BLaER1 treated with 17β-estradiol and CSF1 and Interleukin-3, amounts not matched to agents 10 nM and 100 nM (cell line): ENCODE data around the gene NEMP1.

ENCODE experiments used
- H3K27ac ChIP-seq, 11 experiments: shearing (Covaris generic); formaldehyde crosslinking; 2 replicates each; pipeline ENCODE4 v1.8.1; 2022
- H3K27me3 ChIP-seq, 11 experiments: shearing (Covaris generic); formaldehyde crosslinking; 2 replicates each; pipeline ENCODE4 v1.8.1; 2022
- H3K36me3 ChIP-seq, 11 experiments: shearing (Covaris generic); formaldehyde crosslinking; 2 replicates each; pipeline ENCODE4 v1.8.1; 2022
- H3K4me1 ChIP-seq, 10 experiments: shearing (Covaris generic); formaldehyde crosslinking; 2 replicates each; pipeline ENCODE4 v1.8.1; 2022
- H3K4me2 ChIP-seq, 11 experiments: shearing (Covaris generic); formaldehyde crosslinking; 2 replicates each; pipeline ENCODE4 v1.8.1; 2022
- H3K4me3 ChIP-seq, 10 experiments: shearing (Covaris generic); formaldehyde crosslinking; 2 replicates each; pipeline ENCODE4 v1.8.1; 2022
- H3K9ac ChIP-seq, 11 experiments: shearing (Covaris generic); formaldehyde crosslinking; 2 replicates each; pipeline ENCODE4 v1.8.1; 2022
- H3K9me3 ChIP-seq, 11 experiments: shearing (Covaris generic); formaldehyde crosslinking; replicated peaks in 1 of 11; 2 replicates each; pipeline ENCODE4 v1.8.1; 2022
- H4K20me1 ChIP-seq, 11 experiments: shearing (Covaris generic); formaldehyde crosslinking; 2 replicates each; pipeline ENCODE4 v1.8.1; 2022
- Cebpa-rat ChIP-seq, 11 experiments: shearing (Covaris generic); IDR thresholded peaks; 2 replicates each; pipeline ENCODE4 v1.8.1; 2022

Gene NEMP1

DNA sequence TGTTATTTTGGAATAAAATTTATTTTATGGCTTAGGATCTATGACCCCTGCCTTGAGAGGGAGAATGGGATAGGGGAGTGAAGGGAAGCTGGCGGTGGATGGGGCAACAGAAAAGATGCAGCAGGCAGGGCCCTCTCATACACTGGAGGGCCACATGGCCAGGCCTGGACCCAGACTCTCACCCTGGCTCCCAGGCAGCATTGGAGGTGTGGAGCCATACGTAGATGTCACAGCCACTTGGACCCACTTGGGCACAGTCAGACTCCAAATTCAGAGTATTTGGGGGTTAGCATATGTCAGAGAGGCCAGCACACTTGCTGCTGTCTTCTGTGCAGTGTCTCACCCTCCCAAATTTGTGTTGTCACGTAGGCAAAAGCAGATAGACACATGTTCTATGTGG lies 16.8 kb upstream of the NEMP1 start:
- Histone ChIP-seq H3K4me1 (peaks cover 82 to 100% (median 95%) of the 10 kb centered on the region in 10 experiments), H3K36me3 (peaks cover 89 to 97% (median 94%) of the 10 kb centered on the region in 11 experiments), H4K20me1 (peaks cover 36 to 100% (median 91%) of the 10 kb centered on the region in 11 experiments), H3K27me3 (no peaks in the 10 kb centered on the region), H3K4me3 (no peak overlapping the region), H3K9me3 (no peaks in the 10 kb centered on the region), H3K4me2 (peak overlapping the region in 6 of 11 experiments; percentile 74 to 99 (median 94); a peak in 7 of 22 replicates), H3K9ac (peak overlapping the region in 9 of 11 experiments; percentile 46 to 75 (median 62); a peak in 11 of 22 replicates), H3K27ac (peak overlapping the region in 8 of 11 experiments; percentile 48 to 80 (median 74); a peak in 12 of 22 replicates)
- TF ChIP-seq Cebpa-rat (IDR thresholded peaks at IDR 0.05) = no peak

DNA sequence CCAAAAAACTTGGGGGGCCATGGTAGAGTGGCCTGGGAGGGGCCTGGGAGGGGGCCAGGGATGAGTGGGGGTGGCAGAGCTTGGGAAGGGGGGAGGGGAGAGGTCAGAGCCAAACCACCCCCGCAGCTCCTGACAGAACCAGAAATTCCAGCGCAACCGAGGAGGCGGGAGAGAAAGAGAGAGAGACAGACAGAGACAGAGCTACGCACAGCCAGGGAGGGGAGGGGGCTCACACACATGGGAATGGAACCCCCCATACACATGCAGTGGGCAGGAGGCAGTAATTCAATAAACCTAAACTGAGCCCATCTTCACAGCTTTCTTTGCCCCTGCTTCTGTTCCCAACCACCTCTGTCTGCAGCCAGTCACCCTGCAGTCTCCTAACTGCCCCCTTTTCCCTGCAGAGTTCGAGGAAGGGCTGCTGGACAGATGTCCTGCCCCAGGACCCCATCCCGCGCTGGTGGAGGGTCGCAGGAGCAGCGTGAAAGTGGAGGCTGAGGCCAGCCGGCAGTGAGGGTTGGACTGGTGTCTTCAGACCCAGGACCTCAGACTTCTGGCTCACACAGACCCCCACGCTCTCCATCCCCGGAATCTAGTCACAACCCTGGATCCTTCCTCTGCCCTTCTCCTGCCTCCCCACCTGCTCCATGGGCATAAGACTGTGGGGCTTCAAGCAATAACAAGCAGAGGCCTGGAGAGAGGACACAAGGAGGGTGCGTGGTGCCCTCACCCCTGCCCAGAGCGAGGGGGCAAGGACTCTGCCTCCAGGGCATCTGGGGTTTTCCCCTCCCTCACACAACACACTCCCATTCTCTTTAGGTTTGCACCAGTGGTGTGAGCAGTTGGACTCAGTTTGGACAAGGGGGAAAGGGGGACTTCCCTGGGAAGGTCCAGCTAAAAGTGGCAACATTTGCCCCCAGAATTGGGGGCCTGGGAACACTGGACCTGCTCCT lies 15.9 kb upstream of the NEMP1 start:
- Histone ChIP-seq H3K36me3 (peaks cover 81 to 89% (median 86%) of the 10 kb centered on the region in 11 experiments), H3K9me3 (no peaks in the 10 kb centered on the region), H4K20me1 (peaks cover 43 to 99% (median 94%) of the 10 kb centered on the region in 11 experiments), H3K9ac (peak overlapping the region; percentile 46 to 75 (median 61); a peak in 19 of 22 replicates), H3K27ac (peak overlapping the region; percentile 35 to 80 (median 62); a peak in 20 of 22 replicates), H3K4me1 (peaks cover 79 to 92% (median 88%) of the 10 kb centered on the region in 10 experiments), H3K27me3 (no peaks in the 10 kb centered on the region), H3K4me3 (peak overlapping the region in 5 of 10 experiments; percentile 5 to 60 (median 25); a peak in 5 of 20 replicates), H3K4me2 (peak overlapping the region; percentile 57 to 99 (median 88); a peak in 21 of 22 replicates)
- no peak for TF ChIP-seq Cebpa-rat (IDR thresholded peaks at IDR 0.05)

DNA sequence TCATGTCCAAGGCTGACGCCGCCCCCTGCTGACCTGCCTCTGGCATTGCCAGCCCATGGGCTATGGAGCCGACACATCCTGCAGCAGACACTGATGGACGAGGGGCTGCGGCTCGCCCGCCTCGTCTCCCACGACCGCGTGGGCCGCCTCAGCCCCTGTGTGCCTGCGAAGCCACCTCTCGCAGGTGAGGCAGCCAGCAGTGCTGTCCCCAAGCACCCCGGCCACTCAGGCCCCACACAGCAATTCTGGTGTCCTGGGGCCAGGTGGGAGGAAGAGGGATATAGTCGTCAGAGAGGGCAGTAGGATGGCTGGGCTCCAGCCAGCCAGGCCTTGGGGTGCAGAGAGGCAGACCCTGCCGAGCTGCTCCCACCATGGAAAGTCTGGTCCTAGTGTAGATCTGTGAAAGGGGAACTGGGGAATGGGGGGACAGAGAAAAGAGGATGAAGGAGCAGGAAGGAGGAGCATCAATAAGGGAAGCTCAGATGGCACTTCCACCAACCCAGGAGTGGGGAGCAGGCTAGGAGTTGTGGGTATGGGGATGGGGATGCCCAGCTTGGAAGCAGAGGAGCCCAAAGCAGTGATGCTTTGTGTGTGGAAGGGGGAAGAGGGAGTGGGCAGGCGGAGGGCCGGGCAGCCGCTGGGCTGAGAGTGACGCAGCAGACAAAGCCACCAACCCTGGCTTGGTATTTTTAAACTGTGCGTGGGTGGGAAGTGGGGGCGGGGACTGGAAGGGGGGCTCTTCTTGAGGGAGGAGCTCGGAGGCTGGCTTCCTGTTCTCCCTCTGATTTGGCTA lies 15.0 kb upstream of the NEMP1 start:
- peak overlapping the region in 10 of 11 experiments; percentile 48 to 80 (median 71); a peak in 19 of 22 replicates for H3K27ac ChIP-seq
- no peaks in the 10 kb centered on the region for H3K9me3 ChIP-seq
- H3K4me3 ChIP-seq = peak overlapping the region in 9 of 10 experiments; percentile 8 to 60 (median 38); a peak in 14 of 20 replicates
- H3K27me3 ChIP-seq = no peaks in the 10 kb centered on the region
- TF ChIP-seq Cebpa-rat (IDR thresholded peaks at IDR 0.05) = no peak
- peaks cover 70 to 84% (median 79%) of the 10 kb centered on the region in 10 experiments for H3K4me1 ChIP-seq
- H3K9ac ChIP-seq = peak overlapping the region in 9 of 11 experiments; percentile 46 to 76 (median 66); a peak in 16 of 22 replicates
- H3K4me2 ChIP-seq = peak overlapping the region; percentile 75 to 99 (median 89)
- peaks cover 73 to 80% (median 77%) of the 10 kb centered on the region in 11 experiments for H3K36me3 ChIP-seq
- peaks cover 43 to 90% (median 85%) of the 10 kb centered on the region in 11 experiments for H4K20me1 ChIP-seq

DNA sequence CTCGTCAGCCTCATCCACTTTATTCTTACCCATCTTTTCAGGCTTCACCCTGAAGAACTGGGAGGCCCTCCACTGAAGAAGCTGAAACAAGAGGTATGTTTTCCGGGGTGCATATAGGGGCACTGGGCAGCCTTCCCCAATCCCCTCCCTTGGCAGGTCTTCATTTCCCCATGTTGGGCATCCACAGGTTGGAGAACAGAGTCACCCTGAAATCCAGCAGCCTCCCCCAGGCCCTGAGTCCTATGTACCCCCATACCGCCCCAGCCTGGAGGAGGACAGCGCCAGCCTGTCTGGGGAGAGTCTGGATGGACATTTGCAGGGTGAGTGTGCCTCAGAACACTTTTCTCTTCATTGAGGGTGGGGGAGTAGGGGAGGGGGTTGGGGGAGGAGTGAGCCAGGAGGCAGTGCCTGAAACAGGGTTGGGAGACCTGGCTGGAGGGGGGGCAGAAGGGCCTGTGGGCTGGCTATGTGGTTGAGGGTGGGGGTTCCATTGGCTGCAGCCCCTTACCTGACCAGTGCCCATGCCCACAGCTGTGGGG lies 14.4 kb upstream of the NEMP1 start:
- Histone ChIP-seq H3K4me1 (peaks cover 68 to 81% (median 75%) of the 10 kb centered on the region in 10 experiments), H3K27ac (peak overlapping the region in 8 of 11 experiments; percentile 33 to 94 (median 74); a peak in 14 of 22 replicates), H3K36me3 (peaks cover 66 to 74% (median 70%) of the 10 kb centered on the region in 11 experiments), H3K9me3 (no peaks in the 10 kb centered on the region), H3K9ac (peak overlapping the region; percentile 38 to 98 (median 91); a peak in 21 of 22 replicates), H3K4me3 (peak overlapping the region in 6 of 10 experiments; percentile 38 to 98 (median 60); a peak in 8 of 20 replicates), H3K27me3 (no peaks in the 10 kb centered on the region), H4K20me1 (peaks cover 43 to 83% (median 78%) of the 10 kb centered on the region in 11 experiments), H3K4me2 (peak overlapping the region; percentile 81 to 100 (median 93))
- TF ChIP-seq Cebpa-rat (IDR thresholded peaks at IDR 0.05) = no peak

DNA sequence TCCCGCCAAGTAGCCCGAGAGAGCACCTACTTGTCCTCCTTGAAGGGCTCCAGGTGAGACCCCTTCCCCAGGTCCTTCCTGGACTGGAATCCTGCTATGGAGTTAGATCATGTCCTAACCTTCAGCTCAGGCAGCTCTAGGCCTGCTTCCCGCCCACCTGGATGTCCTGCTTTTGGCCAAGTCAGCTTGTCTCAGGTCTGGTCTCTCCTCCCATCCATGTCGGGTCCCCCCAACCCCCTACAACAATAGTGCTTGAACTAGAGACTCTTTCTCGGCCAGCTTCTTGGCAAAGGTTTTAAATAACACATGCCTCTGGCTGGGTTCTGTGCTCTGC lies 13.9 kb upstream of the NEMP1 start:
- H3K27ac ChIP-seq = peak overlapping the region in 7 of 11 experiments; percentile 2 to 94 (median 33); a peak in 10 of 22 replicates
- peak overlapping the region in 3 of 10 experiments; percentile 71 to 98 (median 90); a peak in 6 of 20 replicates for H3K4me3 ChIP-seq
- H3K36me3 ChIP-seq = peaks cover 61 to 69% (median 66%) of the 10 kb centered on the region in 11 experiments
- H3K4me2 ChIP-seq = peak overlapping the region; percentile 0 to 100 (median 93); a peak in 21 of 22 replicates
- H3K4me1 ChIP-seq = peaks cover 64 to 77% (median 71%) of the 10 kb centered on the region in 10 experiments
- no peaks in the 10 kb centered on the region for H3K9me3 ChIP-seq
- TF ChIP-seq Cebpa-rat (IDR thresholded peaks at IDR 0.05) = no peak
- no peaks in the 10 kb centered on the region for H3K27me3 ChIP-seq
- H4K20me1 ChIP-seq = peaks cover 43 to 79% (median 74%) of the 10 kb centered on the region in 11 experiments
- peak overlapping the region; percentile 16 to 98 (median 91); a peak in 19 of 22 replicates for H3K9ac ChIP-seq

DNA sequence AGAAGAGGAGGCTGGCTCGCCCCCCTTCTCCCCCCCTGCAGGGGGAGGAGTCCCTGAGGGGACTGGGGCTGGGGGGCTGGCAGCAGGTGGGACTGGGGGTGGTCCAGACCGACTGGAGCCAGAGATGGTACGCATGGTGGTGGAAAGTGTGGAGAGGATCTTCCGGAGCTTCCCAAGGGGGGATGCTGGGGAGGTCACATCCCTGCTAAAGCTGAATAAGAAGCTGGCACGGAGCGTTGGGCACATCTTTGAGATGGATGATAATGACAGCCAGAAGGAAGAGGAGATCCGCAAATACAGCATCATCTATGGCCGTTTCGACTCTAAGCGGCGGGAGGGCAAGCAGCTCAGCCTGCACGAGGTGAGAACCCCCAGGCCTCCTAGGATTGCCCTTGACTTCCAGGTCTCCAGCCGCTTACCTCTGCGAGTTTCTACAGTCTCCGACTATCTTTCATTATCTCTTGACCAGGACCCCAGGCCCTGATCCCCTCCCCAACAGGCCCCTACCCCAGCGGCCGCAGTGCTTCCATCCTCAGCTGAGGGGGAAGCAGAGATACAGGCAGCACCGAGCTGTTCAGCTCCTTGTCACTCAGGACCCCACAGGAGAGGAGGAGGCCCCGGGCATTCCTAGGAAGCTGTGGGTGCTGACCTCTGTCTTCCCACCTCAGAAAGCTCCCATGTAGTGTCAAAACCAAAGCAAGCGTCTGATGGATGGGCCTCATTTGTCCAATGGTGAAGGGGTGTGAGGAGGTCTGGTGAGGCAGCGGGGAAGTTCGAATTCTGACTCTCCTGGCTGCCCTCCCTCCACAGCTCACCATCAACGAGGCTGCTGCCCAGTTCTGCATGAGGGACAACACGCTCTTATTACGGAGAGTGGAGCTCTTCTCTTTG lies 13.3 kb upstream of the NEMP1 start:
- H3K36me3 ChIP-seq = peaks cover 55 to 63% (median 60%) of the 10 kb centered on the region in 11 experiments
- H3K9me3 ChIP-seq = no peaks in the 10 kb centered on the region
- H3K4me2 ChIP-seq = peak overlapping the region; percentile 60 to 100 (median 97)
- peaks cover 58 to 71% (median 65%) of the 10 kb centered on the region in 10 experiments for H3K4me1 ChIP-seq
- peaks cover 43 to 73% (median 68%) of the 10 kb centered on the region in 11 experiments for H4K20me1 ChIP-seq
- H3K27ac ChIP-seq = peak overlapping the region in 7 of 11 experiments; percentile 2 to 95 (median 91); a peak in 9 of 22 replicates
- no peaks in the 10 kb centered on the region for H3K27me3 ChIP-seq
- H3K4me3 ChIP-seq = peak overlapping the region in 8 of 10 experiments; percentile 71 to 98 (median 90); a peak in 11 of 20 replicates
- no peak for TF ChIP-seq Cebpa-rat (IDR thresholded peaks at IDR 0.05)
- H3K9ac ChIP-seq = peak overlapping the region; percentile 77 to 98 (median 94); a peak in 20 of 22 replicates
